ENCODE results near the gene ZNF473. TPM values are rescaled to one million over a fixed set of nuclear protein-coding genes. Genes with fewer than 3 reads are reported as not detected.

The ZNF473 gene
- total RNA-seq, 2 donors from 2014 or later = 2.4 to 6.5 TPM

GRCh38 chr19:49981603-49982593 is 43.9 kb upstream of the ZNF473 start:
- TF ChIP-seq, protein P1, sequence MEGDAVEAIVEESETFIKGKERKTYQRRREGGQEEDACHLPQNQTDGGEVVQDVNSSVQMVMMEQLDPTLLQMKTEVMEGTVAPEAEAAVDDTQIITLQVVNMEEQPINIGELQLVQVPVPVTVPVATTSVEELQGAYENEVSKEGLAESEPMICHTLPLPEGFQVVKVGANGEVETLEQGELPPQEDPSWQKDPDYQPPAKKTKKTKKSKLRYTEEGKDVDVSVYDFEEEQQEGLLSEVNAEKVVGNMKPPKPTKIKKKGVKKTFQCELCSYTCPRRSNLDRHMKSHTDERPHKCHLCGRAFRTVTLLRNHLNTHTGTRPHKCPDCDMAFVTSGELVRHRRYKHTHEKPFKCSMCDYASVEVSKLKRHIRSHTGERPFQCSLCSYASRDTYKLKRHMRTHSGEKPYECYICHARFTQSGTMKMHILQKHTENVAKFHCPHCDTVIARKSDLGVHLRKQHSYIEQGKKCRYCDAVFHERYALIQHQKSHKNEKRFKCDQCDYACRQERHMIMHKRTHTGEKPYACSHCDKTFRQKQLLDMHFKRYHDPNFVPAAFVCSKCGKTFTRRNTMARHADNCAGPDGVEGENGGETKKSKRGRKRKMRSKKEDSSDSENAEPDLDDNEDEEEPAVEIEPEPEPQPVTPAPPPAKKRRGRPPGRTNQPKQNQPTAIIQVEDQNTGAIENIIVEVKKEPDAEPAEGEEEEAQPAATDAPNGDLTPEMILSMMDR (IDR thresholded peaks at IDR 0.05) = no peak
- no peak for DNase-seq (ENCODE audit: low spot score)
- no peak overlapping the region for H3K27ac ChIP-seq
- H3K4me1 ChIP-seq (ENCODE audit: control insufficient read depth in 1 of 2, low read depth in 2 of 2) = no peaks in the 10 kb centered on the region
- no peaks in the 10 kb centered on the region for H3K27me3 ChIP-seq (replicated peaks; ENCODE audit: insufficient read depth)
- H3K36me3 ChIP-seq = peaks cover 52% of the 10 kb centered on the region
- H3K4me3 ChIP-seq = no peak overlapping the region
- no peaks in the 10 kb centered on the region for H3K9me3 ChIP-seq
- no peak for ATAC-seq (ENCODE audit: insufficient number of reproducible peaks, low FRiP score, low read depth)

- no peaks in the 10 kb centered on the region for H3K27me3 ChIP-seq (replicated peaks; ENCODE audit: insufficient read depth)
- ATAC-seq (ENCODE audit: insufficient number of reproducible peaks, low FRiP score, low read depth) (no peak), DNase-seq (ENCODE audit: low spot score) (peak; percentile 38)
- no peak overlapping the region for H3K27ac ChIP-seq
- TF ChIP-seq, protein P1 (IDR thresholded peaks at IDR 0.05) = peak; percentile 80
- H3K4me3 ChIP-seq = no peak overlapping the region
- peaks cover 49% of the 10 kb centered on the region for H3K36me3 ChIP-seq
- H3K9me3 ChIP-seq = no peaks in the 10 kb centered on the region
- H3K4me1 ChIP-seq (ENCODE audit: control insufficient read depth in 1 of 2, low read depth in 2 of 2) = no peaks in the 10 kb centered on the region
Observed at GRCh38 chr19:49983645-49984229, 42.1 kb upstream of the ZNF473 start.

GRCh38 chr19:49984491-49984890 is 41.3 kb upstream of the ZNF473 start:
- H3K4me3 ChIP-seq = no peak overlapping the region
- DNase-seq (ENCODE audit: low spot score) (no peak), ATAC-seq (ENCODE audit: insufficient number of reproducible peaks, low FRiP score, low read depth) (no peak)
- H3K9me3 ChIP-seq = no peaks in the 10 kb centered on the region
- TF ChIP-seq, protein P1 (IDR thresholded peaks at IDR 0.05) = no peak
- H3K36me3 ChIP-seq = peaks cover 50% of the 10 kb centered on the region
- no peaks in the 10 kb centered on the region for H3K27me3 ChIP-seq (replicated peaks; ENCODE audit: insufficient read depth)
- no peaks in the 10 kb centered on the region for H3K4me1 ChIP-seq (ENCODE audit: control insufficient read depth in 1 of 2, low read depth in 2 of 2)
- no peak overlapping the region for H3K27ac ChIP-seq

DNA sequence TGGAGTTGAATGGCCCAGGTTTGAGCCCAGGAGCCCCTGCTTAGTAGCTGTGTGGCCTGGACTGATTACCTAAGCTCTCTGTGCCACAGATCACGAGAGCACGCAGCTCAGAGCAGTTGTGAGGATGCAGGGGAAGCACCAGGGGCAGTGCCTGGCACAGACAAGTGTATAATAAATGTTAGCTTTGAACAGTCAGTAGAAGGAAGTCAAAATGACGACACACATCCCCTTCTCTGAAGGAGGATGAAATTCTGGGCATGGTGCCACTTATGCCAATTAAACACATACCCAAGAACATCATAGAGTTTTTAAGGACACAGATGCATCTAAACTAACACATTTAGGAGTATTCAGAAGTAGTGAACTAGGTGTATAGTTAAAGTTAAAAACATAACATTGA is 39.9 kb upstream of the ZNF473 start:
- H3K27ac ChIP-seq = no peak overlapping the region
- no peaks in the 10 kb centered on the region for H3K27me3 ChIP-seq (replicated peaks; ENCODE audit: insufficient read depth)
- peaks cover 57% of the 10 kb centered on the region for H3K36me3 ChIP-seq
- TF ChIP-seq, protein P1 (IDR thresholded peaks at IDR 0.05) = no peak
- DNase-seq (ENCODE audit: low spot score) (no peak), ATAC-seq (ENCODE audit: insufficient number of reproducible peaks, low FRiP score, low read depth) (no peak)
- no peak overlapping the region for H3K4me3 ChIP-seq
- H3K4me1 ChIP-seq (ENCODE audit: control insufficient read depth in 1 of 2, low read depth in 2 of 2) = no peaks in the 10 kb centered on the region
- H3K9me3 ChIP-seq = no peaks in the 10 kb centered on the region

- Histone ChIP-seq H3K9me3 (no peaks in the 10 kb centered on the region), H3K4me3 (no peak overlapping the region), H3K36me3 (peaks cover 58% of the 10 kb centered on the region), H3K27ac (no peak overlapping the region), H3K27me3 (replicated peaks; ENCODE audit: insufficient read depth) (no peaks in the 10 kb centered on the region), H3K4me1 (ENCODE audit: control insufficient read depth in 1 of 2, low read depth in 2 of 2) (no peaks in the 10 kb centered on the region)
- no peak for DNase-seq (ENCODE audit: low spot score)
- no peak for ATAC-seq (ENCODE audit: insufficient number of reproducible peaks, low FRiP score, low read depth)
- TF ChIP-seq, protein P1 (IDR thresholded peaks at IDR 0.05) = no peak
Observed at GRCh38 chr19:49986354-49986753, 39.5 kb upstream of the ZNF473 start.
